Measurements from ENCODE around the gene SCYL1.

SCYL1 gene

DNA sequence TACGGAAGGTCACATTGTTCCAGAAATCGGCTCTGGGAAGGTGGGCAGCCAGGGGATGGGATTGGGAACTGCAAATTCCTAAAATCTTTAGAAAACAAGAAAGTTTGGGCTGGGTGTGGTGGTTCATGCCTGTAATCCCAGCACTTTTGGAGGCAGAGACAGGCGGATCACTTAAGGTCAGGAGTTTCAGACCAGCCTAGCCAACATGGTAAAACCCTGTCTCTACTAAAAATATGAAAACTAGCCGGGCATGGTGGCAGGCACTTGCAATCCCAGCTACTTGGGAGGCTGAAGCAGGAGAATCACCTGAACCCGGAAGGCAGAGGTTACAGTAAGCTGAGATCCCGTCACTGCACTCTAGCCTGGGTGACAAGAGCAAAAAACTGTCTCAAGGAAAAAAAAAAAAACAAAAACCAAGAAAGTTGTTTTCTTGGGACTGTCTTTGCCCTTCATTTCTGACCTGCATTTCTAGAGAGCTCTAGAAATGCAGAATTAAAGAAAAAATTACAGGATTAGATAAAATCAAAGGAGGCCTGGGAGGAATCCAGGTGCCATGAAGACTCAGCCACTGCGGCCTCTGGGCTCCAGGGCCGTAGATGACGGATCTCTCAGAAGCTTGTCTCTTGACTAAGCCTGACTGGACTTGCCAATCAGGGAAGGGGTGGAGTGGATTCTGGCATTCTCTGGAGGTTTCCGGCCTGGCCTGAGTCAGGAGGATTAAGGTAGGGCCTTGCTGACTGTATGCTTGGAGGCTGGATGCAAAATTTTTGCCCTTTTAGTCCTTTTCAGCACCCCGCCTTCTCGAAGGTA, 31.3 kb upstream of the SCYL1 start:
- DNase-seq (ENCODE audit: low read depth, low spot score): no peak

DNA sequence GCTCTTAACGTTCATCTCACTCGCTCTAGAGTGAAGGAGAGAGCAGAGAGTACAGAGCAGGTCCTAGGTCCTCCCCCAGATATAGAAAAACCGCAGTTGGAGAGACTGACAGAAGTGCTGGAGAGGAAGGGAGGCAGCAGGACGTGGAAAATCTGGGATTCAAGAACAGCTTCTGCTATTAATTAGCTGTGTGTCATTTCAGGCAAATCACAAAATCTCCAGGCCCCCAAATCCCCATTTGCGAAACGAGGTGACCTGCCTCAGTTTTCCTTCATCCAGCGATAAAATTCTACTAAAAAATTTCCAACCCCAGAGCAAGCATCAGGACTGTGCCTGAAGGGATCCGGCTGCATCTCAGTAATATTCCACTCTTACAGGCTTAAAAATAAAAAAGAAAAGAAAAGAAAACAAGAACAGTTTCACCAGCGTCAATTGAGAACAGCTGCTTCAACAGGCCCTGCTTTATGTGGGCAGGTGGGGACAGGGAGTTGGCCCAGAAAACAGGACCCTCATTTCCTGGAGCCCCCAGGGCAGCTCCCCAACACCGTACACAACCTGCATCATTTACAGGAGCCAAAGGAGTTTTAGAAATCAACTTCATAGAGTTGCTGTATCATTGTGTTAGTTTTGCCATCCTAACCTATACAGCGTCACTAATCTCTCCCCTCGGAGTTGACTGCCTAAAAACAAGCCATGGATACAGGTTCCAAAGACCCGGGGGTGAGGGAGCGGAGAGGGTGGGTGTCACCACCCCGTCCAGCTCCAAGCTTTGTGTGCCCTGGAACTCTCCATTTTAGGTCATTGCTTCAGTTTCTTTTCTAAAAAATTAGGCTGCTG, 28.4 kb upstream of the SCYL1 start:
- no peak for DNase-seq (ENCODE audit: low read depth, low spot score)

DNA sequence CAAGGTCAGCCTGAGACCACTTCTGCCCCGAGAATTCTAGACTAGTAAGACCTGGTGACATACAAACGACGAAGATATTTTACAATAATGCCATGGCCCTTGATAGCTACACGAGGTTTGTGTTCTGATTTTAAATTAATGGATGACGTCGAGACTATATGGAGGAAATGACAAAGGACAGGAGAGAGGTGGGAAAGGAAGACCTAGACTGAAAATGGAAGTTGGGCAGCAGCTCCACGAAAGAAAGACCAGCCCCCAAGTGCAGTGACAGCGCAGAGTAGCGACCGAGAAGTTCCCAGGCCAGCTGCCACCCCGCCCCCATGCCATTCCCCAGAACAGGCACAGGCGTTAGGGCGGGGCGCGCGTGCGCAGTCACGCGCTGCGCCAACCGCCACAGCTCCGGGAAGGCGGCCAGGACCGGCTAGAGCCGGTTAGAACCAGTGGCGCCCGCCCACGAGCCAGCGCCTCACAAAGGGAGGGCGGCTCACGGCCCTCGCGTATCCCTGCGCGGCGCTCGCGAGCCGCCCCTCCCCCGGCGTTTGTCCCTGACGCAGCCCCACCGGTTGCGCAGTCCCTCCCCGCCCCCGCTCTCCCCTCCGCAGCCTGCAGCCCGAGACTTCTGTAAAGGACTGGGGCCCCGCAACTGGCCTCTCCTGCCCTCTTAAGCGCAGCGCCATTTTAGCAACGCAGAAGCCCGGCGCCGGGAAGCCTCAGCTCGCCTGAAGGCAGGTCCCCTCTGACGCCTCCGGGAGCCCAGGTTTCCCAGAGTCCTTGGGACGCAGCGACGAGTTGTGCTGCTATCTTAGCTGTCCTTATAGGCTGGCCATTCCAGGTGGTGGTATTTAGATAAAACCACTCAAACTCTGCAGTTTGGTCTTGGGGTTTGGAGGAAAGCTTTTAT, 27.5 kb upstream of the SCYL1 start:
- peak; percentile 93 for DNase-seq (ENCODE audit: low read depth, low spot score)

DNA sequence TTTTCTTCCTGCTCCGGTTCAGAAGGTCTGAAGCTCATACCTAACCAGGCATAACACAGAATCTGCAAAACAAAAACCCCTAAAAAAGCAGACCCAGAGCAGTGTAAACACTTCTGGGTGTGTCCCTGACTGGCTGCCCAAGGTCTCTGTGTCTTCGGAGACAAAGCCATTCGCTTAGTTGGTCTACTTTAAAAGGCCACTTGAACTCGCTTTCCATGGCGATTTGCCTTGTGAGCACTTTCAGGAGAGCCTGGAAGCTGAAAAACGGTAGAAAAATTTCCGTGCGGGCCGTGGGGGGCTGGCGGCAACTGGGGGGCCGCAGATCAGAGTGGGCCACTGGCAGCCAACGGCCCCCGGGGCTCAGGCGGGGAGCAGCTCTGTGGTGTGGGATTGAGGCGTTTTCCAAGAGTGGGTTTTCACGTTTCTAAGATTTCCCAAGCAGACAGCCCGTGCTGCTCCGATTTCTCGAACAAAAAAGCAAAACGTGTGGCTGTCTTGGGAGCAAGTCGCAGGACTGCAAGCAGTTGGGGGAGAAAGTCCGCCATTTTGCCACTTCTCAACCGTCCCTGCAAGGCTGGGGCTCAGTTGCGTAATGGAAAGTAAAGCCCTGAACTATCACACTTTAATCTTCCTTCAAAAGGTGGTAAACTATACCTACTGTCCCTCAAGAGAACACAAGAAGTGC, 26.7 kb upstream of the SCYL1 start:
- no peak for DNase-seq (ENCODE audit: low read depth, low spot score)

DNA sequence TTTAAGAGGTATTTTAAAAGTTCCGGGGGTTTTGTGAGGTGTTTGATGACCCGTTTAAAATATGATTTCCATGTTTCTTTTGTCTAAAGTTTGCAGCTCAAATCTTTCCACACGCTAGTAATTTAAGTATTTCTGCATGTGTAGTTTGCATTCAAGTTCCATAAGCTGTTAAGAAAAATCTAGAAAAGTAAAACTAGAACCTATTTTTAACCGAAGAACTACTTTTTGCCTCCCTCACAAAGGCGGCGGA, 26.2 kb upstream of the SCYL1 start:
- DNase-seq (ENCODE audit: low read depth, low spot score): no peak

DNA sequence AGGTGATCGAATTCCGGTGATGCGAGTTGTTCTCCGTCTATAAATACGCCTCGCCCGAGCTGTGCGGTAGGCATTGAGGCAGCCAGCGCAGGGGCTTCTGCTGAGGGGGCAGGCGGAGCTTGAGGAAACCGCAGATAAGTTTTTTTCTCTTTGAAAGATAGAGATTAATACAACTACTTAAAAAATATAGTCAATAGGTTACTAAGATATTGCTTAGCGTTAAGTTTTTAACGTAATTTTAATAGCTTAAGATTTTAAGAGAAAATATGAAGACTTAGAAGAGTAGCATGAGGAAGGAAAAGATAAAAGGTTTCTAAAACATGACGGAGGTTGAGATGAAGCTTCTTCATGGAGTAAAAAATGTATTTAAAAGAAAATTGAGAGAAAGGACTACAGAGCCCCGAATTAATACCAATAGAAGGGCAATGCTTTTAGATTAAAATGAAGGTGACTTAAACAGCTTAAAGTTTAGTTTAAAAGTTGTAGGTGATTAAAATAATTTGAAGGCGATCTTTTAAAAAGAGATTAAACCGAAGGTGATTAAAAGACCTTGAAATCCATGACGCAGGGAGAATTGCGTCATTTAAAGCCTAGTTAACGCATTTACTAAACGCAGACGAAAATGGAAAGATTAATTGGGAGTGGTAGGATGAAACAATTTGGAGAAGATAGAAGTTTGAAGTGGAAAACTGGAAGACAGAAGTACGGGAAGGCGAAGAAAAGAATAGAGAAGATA, 25.7 kb upstream of the SCYL1 start, which contains the start of gene MALAT1:
Gene MALAT1, plus strand, starts transcription at position 69 of the 736 bp plus-strand sequence.
- DNase-seq (ENCODE audit: low read depth, low spot score): peak; percentile 84

DNA sequence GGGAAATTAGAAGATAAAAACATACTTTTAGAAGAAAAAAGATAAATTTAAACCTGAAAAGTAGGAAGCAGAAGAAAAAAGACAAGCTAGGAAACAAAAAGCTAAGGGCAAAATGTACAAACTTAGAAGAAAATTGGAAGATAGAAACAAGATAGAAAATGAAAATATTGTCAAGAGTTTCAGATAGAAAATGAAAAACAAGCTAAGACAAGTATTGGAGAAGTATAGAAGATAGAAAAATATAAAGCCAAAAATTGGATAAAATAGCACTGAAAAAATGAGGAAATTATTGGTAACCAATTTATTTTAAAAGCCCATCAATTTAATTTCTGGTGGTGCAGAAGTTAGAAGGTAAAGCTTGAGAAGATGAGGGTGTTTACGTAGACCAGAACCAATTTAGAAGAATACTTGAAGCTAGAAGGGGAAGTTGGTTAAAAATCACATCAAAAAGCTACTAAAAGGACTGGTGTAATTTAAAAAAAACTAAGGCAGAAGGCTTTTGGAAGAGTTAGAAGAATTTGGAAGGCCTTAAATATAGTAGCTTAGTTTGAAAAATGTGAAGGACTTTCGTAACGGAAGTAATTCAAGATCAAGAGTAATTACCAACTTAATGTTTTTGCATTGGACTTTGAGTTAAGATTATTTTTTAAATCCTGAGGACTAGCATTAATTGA, 25.0 kb upstream of the SCYL1 start:
- no peak for DNase-seq (ENCODE audit: low read depth, low spot score)

DNA sequence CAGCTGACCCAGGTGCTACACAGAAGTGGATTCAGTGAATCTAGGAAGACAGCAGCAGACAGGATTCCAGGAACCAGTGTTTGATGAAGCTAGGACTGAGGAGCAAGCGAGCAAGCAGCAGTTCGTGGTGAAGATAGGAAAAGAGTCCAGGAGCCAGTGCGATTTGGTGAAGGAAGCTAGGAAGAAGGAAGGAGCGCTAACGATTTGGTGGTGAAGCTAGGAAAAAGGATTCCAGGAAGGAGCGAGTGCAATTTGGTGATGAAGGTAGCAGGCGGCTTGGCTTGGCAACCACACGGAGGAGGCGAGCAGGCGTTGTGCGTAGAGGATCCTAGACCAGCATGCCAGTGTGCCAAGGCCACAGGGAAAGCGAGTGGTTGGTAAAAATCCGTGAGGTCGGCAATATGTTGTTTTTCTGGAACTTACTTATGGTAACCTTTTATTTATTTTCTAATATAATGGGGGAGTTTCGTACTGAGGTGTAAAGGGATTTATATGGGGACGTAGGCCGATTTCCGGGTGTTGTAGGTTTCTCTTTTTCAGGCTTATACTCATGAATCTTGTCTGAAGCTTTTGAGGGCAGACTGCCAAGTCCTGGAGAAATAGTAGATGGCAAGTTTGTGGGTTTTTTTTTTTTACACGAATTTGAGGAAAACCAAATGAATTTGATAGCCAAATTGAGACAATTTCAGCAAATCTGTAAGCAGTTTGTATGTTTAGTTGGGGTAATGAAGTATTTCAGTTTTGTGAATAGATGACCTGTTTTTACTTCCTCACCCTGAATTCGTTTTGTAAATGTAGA, 24.3 kb upstream of the SCYL1 start:
- no peak for DNase-seq (ENCODE audit: low read depth, low spot score)

DNA sequence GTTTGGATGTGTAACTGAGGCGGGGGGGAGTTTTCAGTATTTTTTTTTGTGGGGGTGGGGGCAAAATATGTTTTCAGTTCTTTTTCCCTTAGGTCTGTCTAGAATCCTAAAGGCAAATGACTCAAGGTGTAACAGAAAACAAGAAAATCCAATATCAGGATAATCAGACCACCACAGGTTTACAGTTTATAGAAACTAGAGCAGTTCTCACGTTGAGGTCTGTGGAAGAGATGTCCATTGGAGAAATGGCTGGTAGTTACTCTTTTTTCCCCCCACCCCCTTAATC, 23.8 kb upstream of the SCYL1 start:
- DNase-seq (ENCODE audit: low read depth, low spot score): no peak

DNA sequence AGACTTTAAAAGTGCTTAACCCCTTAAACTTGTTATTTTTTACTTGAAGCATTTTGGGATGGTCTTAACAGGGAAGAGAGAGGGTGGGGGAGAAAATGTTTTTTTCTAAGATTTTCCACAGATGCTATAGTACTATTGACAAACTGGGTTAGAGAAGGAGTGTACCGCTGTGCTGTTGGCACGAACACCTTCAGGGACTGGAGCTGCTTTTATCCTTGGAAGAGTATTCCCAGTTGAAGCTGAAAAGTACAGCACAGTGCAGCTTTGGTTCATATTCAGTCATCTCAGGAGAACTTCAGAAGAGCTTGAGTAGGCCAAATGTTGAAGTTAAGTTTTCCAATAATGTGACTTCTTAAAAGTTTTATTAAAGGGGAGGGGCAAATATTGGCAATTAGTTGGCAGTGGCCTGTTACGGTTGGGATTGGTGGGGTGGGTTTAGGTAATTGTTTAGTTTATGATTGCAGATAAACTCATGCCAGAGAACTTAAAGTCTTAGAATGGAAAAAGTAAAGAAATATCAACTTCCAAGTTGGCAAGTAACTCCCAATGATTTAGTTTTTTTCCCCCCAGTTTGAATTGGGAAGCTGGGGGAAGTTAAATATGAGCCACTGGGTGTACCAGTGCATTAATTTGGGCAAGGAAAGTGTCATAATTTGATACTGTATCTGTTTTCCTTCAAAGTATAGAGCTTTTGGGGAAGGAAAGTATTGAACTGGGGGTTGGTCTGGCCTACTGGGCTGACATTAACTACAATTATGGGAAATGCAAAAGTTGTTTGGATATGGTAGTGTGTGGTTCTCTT, 23.2 kb upstream of the SCYL1 start:
- DNase-seq (ENCODE audit: low read depth, low spot score): no peak

DNA sequence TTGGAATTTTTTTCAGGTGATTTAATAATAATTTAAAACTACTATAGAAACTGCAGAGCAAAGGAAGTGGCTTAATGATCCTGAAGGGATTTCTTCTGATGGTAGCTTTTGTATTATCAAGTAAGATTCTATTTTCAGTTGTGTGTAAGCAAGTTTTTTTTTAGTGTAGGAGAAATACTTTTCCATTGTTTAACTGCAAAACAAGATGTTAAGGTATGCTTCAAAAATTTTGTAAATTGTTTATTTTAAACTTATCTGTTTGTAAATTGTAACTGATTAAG, 22.7 kb upstream of the SCYL1 start:
- DNase-seq (ENCODE audit: low read depth, low spot score): no peak

DNA sequence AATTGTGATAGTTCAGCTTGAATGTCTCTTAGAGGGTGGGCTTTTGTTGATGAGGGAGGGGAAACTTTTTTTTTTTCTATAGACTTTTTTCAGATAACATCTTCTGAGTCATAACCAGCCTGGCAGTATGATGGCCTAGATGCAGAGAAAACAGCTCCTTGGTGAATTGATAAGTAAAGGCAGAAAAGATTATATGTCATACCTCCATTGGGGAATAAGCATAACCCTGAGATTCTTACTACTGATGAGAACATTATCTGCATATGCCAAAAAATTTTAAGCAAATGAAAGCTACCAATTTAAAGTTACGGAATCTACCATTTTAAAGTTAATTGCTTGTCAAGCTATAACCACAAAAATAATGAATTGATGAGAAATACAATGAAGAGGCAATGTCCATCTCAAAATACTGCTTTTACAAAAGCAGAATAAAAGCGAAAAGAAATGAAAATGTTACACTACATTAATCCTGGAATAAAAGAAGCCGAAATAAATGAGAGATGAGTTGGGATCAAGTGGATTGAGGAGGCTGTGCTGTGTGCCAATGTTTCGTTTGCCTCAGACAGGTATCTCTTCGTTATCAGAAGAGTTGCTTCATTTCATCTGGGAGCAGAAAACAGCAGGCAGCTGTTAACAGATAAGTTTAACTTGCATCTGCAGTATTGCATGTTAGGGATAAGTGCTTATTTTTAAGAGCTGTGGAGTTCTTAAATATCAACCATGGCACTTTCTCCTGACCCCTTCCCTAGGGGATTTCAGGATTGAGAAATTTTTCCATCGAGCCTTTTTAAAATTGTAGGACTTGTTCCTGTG, 22.1 kb upstream of the SCYL1 start:
- DNase-seq (ENCODE audit: low read depth, low spot score): no peak

DNA sequence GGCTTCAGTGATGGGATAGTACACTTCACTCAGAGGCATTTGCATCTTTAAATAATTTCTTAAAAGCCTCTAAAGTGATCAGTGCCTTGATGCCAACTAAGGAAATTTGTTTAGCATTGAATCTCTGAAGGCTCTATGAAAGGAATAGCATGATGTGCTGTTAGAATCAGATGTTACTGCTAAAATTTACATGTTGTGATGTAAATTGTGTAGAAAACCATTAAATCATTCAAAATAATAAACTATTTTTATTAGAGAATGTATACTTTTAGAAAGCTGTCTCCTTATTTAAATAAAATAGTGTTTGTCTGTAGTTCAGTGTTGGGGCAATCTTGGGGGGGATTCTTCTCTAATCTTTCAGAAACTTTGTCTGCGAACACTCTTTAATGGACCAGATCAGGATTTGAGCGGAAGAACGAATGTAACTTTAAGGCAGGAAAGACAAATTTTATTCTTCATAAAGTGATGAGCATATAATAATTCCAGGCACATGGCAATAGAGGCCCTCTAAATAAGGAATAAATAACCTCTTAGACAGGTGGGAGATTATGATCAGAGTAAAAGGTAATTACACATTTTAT, 21.4 kb upstream of the SCYL1 start:
- no peak for DNase-seq (ENCODE audit: low read depth, low spot score)

DNA sequence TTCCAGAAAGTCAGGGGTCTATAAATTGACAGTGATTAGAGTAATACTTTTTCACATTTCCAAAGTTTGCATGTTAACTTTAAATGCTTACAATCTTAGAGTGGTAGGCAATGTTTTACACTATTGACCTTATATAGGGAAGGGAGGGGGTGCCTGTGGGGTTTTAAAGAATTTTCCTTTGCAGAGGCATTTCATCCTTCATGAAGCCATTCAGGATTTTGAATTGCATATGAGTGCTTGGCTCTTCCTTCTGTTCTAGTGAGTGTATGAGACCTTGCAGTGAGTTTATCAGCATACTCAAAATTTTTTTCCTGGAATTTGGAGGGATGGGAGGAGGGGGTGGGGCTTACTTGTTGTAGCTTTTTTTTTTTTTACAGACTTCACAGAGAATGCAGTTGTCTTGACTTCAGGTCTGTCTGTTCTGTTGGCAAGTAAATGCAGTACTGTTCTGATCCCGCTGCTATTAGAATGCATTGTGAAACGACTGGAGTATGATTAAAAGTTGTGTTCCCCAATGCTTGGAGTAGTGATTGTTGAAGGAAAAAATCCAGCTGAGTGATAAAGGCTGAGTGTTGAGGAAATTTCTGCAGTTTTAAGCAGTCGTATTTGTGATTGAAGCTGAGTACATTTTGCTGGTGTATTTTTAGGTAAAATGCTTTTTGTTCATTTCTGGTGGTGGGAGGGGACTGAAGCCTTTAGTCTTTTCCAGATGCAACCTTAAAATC, 20.8 kb upstream of the SCYL1 start:
- no peak for DNase-seq (ENCODE audit: low read depth, low spot score)

DNA sequence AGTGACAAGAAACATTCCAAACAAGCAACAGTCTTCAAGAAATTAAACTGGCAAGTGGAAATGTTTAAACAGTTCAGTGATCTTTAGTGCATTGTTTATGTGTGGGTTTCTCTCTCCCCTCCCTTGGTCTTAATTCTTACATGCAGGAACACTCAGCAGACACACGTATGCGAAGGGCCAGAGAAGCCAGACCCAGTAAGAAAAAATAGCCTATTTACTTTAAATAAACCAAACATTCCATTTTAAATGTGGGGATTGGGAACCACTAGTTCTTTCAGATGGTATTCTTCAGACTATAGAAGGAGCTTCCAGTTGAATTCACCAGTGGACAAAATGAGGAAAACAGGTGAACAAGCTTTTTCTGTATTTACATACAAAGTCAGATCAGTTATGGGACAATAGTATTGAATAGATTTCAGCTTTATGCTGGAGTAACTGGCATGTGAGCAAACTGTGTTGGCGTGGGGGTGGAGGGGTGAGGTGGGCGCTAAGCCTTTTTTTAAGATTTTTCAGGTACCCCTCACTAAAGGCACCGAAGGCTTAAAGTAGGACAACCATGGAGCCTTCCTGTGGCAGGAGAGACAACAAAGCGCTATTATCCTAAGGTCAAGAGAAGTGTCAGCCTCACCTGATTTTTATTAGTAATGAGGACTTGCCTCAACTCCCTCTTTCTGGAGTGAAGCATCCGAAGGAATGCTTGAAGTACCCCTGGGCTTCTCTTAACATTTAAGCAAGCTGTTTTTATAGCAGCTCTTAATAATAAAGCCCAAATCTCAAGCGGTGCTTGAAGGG, 20.0 kb upstream of the SCYL1 start:
- DNase-seq (ENCODE audit: low read depth, low spot score): no peak

Data from brain pericyte (primary cell).